Hepatocyte (in vitro differentiated cells): ENCODE results near the gene STK40.

Source experiments
- CTCF ChIP-seq: fragments of 200-600 bp; sonication (generic); IDR thresholded peaks from 2 replicates; pipeline ENCODE4 v1.5.1; 2016; ENCODE audit warnings: antibody characterized with exemption, mild to moderate bottlenecking; ENCODE audit not compliant: poor library complexity
- EZH2 ChIP-seq: fragments of 200-600 bp; sonication (generic); IDR thresholded peaks from 2 replicates; pipeline ENCODE4 v1.6.1; 2016; ENCODE audit warnings: antibody characterized with exemption, mild to moderate bottlenecking, borderline replicate concordance

- TF ChIP-seq CTCF (no peak), EZH2 (no peak)
Observed at GRCh38 chr1:36350659-36351226, 35.0 kb downstream of the STK40 start.
